K562 (cell line): ENCODE data around the gene ENG.

Experiments used
- HNRNPL ChIP-seq: fragments of 200-400 bp; formaldehyde crosslinking; IDR thresholded peaks from 2 replicates; pipeline ENCODE4 v1.6.1; 2017; ENCODE audit warnings: low read depth, mild to moderate bottlenecking, low read length
- KAT7 ChIP-seq: sonication (generic); formaldehyde crosslinking; IDR thresholded peaks from 2 replicates; pipeline ENCODE4 v1.8.0; 2022; ENCODE audit warnings: missing genetic modification reagents, mild to moderate bottlenecking, borderline replicate concordance
- NR1H2 ChIP-seq: sonication (generic); formaldehyde crosslinking; IDR thresholded peaks from 2 replicates; pipeline ENCODE4 v1.4.0; 2020; ENCODE audit warnings: mild to moderate bottlenecking, missing genetic modification reagents
- SP1 ChIP-seq: sonication (generic); formaldehyde crosslinking; IDR thresholded peaks from 2 replicates; pipeline ENCODE4 v1.8.1; 2022; ENCODE audit warnings: mild to moderate bottlenecking, missing genetic modification reagents
- SRF ChIP-seq, 2 experiments: fragments of 250-450, 450-650 bp in 1 of 2; sonication (Bioruptor Pico) in 1 of 2; sonication (generic) in 1 of 2; formaldehyde crosslinking; IDR thresholded peaks; 2 replicates each; pipeline versions ENCODE4 v1.5.0 to v1.5.1; 2020 to 2022; ENCODE audit warnings: mild to moderate bottlenecking in 1 of 2, missing genetic modification reagents in 1 of 2
- ZBTB33 ChIP-seq: sonication (generic); formaldehyde crosslinking; IDR thresholded peaks from 2 replicates; pipeline ENCODE4 v1.8.1; 2023; ENCODE audit warnings: mild to moderate bottlenecking, missing genetic modification reagents
- TF ChIP-seq, protein P1 (sequence below): sonication (generic); formaldehyde crosslinking; IDR thresholded peaks from 2 replicates; pipeline ENCODE4 v1.9.0; 2022; ENCODE audit warnings: mild to moderate bottlenecking, missing genetic modification reagents
- TF ChIP-seq, protein P2 (sequence below), 2 experiments: fragments of 450-650 bp; IDR thresholded peaks; 2 replicates each; pipeline ENCODE4 v1.6.1; 2016; ENCODE audit warnings: mild to moderate bottlenecking in 2 of 2, borderline replicate concordance in 1 of 2, low read depth in 1 of 2, moderate library complexity in 1 of 2
- TF ChIP-seq, protein P3 (sequence below), 3 experiments: IDR thresholded peaks in 2 of 3; conservative IDR thresholded peaks in 1 of 3; 2 replicates each; pipeline ENCODE4 v1.5.1; 2011 to 2012; ENCODE audit warnings: low read length in 3 of 3, mild to moderate bottlenecking in 3 of 3, control low read depth in 2 of 3, improper control_type of control experiment in 1 of 3, inconsistent platforms in 1 of 3, low read depth in 1 of 3, mixed read lengths in 1 of 3, moderate library complexity in 1 of 3; ENCODE audit not compliant: insufficient read depth in 2 of 3

- TF ChIP-seq SP1 (no peak), KAT7 (CRISPR knock-in tag) (no peak), ZBTB33 (no peak), NR1H2 (CRISPR knock-in tag) (no peak), SRF (CRISPR knock-in tag; IDR thresholded peaks at IDR 0.05) (no peak), HNRNPL (no peak)
- TF ChIP-seq, protein P1, sequence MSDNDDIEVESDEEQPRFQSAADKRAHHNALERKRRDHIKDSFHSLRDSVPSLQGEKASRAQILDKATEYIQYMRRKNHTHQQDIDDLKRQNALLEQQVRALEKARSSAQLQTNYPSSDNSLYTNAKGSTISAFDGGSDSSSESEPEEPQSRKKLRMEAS (CRISPR knock-in tag), result no peak
- TF ChIP-seq, protein P2, sequence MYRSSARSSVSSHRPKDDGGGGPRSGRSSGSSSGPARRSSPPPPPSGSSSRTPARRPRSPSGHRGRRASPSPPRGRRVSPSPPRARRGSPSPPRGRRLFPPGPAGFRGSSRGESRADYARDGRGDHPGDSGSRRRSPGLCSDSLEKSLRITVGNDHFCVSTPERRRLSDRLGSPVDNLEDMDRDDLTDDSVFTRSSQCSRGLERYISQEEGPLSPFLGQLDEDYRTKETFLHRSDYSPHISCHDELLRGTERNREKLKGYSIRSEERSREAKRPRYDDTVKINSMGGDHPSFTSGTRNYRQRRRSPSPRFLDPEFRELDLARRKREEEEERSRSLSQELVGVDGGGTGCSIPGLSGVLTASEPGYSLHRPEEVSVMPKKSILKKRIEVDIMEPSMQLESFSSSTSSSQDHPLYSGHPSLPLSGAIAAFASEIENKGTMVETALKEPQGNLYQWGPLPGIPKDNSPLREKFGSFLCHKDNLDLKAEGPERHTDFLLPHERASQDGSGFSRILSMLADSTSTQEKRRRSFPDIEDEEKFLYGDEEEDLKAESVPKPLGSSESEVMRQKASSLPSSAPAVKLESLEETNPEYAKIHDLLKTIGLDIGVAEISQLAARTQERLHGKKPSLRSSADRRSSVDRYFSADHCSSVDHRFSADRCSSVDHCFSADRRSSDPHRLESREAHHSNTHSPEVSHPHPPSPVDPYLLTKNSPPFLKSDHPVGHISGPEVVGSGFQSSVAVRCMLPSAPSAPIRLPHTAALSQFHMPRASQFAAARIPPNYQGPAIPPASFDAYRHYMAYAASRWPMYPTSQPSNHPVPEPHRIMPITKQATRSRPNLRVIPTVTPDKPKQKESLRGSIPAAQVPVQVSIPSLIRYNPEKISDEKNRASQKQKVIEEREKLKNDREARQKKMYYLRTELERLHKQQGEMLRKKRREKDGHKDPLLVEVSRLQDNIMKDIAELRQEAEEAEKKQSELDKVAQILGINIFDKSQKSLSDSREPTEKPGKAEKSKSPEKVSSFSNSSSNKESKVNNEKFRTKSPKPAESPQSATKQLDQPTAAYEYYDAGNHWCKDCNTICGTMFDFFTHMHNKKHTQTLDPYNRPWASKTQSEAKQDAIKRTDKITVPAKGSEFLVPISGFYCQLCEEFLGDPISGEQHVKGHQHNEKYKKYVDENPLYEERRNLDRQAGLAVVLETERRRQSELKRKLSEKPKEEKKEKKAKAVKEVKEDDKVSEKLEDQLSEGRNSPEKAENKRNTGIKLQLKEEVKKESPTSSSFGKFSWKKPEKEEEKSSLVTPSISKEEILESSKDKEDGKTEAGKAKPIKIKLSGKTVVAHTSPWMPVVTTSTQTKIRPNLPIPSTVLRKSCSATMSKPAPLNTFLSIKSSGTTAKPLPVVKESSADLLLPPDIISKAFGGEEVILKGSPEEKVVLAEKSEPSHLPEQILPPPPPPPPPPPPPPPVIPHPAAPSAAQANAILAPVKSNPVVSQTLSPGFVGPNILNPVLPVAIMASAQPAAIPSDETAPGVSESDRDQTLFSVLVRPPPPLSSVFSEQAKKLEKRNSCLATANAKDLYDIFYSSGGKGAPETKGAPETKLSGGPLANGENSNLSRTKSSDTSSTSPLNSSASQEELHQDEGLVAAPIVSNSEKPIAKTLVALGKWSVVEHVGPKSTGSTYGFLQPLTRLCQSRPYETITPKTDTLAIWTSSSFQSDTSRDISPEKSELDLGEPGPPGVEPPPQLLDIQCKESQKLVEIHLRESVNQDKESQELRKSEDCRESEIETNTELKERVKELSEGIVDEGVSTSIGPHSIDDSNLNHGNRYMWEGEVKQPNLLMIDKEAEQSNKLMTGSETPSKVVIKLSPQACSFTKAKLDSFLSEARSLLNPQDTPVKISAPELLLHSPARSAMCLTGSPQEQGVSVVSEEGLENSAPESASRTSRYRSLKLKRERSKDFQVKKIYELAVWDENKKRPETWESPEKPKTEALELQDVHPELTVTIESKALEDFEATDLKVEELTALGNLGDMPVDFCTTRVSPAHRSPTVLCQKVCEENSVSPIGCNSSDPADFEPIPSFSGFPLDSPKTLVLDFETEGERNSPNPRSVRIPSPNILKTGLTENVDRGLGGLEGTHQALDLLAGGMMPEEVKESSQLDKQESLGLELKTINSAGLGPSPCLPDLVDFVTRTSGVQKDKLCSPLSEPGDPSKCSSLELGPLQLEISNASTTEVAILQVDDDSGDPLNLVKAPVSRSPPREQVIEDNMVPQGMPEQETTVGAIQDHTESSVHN (IDR thresholded peaks at IDR 0.05; ENCODE audit: borderline replicate concordance in 1 of 2, low read depth in 1 of 2), result no peak
- TF ChIP-seq, protein P3, sequence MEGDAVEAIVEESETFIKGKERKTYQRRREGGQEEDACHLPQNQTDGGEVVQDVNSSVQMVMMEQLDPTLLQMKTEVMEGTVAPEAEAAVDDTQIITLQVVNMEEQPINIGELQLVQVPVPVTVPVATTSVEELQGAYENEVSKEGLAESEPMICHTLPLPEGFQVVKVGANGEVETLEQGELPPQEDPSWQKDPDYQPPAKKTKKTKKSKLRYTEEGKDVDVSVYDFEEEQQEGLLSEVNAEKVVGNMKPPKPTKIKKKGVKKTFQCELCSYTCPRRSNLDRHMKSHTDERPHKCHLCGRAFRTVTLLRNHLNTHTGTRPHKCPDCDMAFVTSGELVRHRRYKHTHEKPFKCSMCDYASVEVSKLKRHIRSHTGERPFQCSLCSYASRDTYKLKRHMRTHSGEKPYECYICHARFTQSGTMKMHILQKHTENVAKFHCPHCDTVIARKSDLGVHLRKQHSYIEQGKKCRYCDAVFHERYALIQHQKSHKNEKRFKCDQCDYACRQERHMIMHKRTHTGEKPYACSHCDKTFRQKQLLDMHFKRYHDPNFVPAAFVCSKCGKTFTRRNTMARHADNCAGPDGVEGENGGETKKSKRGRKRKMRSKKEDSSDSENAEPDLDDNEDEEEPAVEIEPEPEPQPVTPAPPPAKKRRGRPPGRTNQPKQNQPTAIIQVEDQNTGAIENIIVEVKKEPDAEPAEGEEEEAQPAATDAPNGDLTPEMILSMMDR (IDR thresholded peaks at IDR 0.05 in 2 of 3, conservative IDR thresholded peaks at IDR 0.05 in 1 of 3; ENCODE audit: insufficient read depth in 2 of 3, low read depth in 1 of 3, low read length in 3 of 3), result no peak
These were observed 19.4 kb upstream of the ENG start for GRCh38 chr9:127873886-127874285.
